ENCODE data around the gene ALDH3A2. TPM values are rescaled to one million over a fixed set of nuclear protein-coding genes. Genes with fewer than 3 reads are reported as not detected.

ALDH3A2 gene
- total RNA-seq, 1 donor from 2014 or later = 38.1 TPM

Other genes starting within 250 kb of the ALDH3A2 start
- gene RNF112, start 237.5 kb upstream of the ALDH3A2 start, total RNA-seq = not detected in 2 replicates
- 0.26 and 0.44 TPM in 2 replicates for gene SLC47A1, start 114.9 kb upstream of the ALDH3A2 start, total RNA-seq
- gene SLC47A2, start 67.8 kb downstream of the ALDH3A2 start, total RNA-seq = not detected in 2 replicates
- gene ALDH3A1, start 99.5 kb downstream of the ALDH3A2 start, total RNA-seq = not detected in 2 replicates
- 17.8 and 18.6 TPM in 2 replicates for gene ULK2, start 219.2 kb downstream of the ALDH3A2 start, total RNA-seq

All from activated T-helper 1 cell treated with anti-CD3 and anti-CD28 coated beads, Interleukin-12 subunit alpha, Interleukin-12 subunit beta, Interleukin-2, Interleukin-4 antibody, amounts not matched to agents 30 ng/mL and 10 ng/mL and 1 ng/mL, durations not matched to agents 14 hours and 24 hours and 36 hours (primary cell).